ENCODE measurements around the gene LRPAP1.
A peak's percentile ranks its signal among the peaks of the same experiment; 100 is the strongest.
"Not testable (repeated sequence)": the region's sequence is repeated elsewhere in the genome, so short reads cannot be mapped to it uniquely, and the experiment has no call there.

Gene LRPAP1

GRCh38 chr4:3531879-3532750 is at the start of gene LRPAP1:
TSS of gene LRPAP1 (minus strand) at chr4:3532422. CDS start at chr4:3532412, 10 bp downstream.
- H3K9me3 Mint-ChIP-seq = peaks cover 4% of the 10 kb centered on the region
- peaks cover 21% of the 10 kb centered on the region for H3K36me3 Mint-ChIP-seq
- peak within 1 kb of the TSS; percentile 99 for H3K4me3 Mint-ChIP-seq
- peaks cover 43% of the 10 kb centered on the region for H3K4me1 Mint-ChIP-seq
- DNase-seq (ENCODE audit: low spot score in 2 of 2) = peak; percentile 88 to 93
- peak within 1 kb of the TSS; percentile 98 for H3K27ac Mint-ChIP-seq
- peak; percentile 93 for ATAC-seq

- H3K36me3 Mint-ChIP-seq; H3K9me3 Mint-ChIP-seq; H3K27ac Mint-ChIP-seq; H3K4me1 Mint-ChIP-seq; H3K4me3 Mint-ChIP-seq; DNase-seq (ENCODE audit: low spot score in 2 of 2): not testable (repeated sequence)
- peak; percentile 40 for ATAC-seq
Observed at GRCh38 chr4:3581334-3582090, 49.3 kb upstream of the LRPAP1 start.

GRCh38 chr4:3580859-3581258 is 48.6 kb upstream of the LRPAP1 start:
- H3K36me3 Mint-ChIP-seq; DNase-seq (ENCODE audit: low spot score in 2 of 2); H3K9me3 Mint-ChIP-seq; ATAC-seq; H3K4me1 Mint-ChIP-seq; H3K27ac Mint-ChIP-seq; H3K4me3 Mint-ChIP-seq: not testable (repeated sequence)

- ATAC-seq, H3K36me3 Mint-ChIP-seq: not testable (repeated sequence)
Observed at GRCh38 chr4:3578527-3579144, 46.4 kb upstream of the LRPAP1 start.

GRCh38 chr4:3578052-3578451 is 45.8 kb upstream of the LRPAP1 start:
- not testable (repeated sequence) for DNase-seq (ENCODE audit: low spot score in 2 of 2); H3K4me3 Mint-ChIP-seq; H3K27ac Mint-ChIP-seq; ATAC-seq; H3K9me3 Mint-ChIP-seq; H3K4me1 Mint-ChIP-seq; H3K36me3 Mint-ChIP-seq

More at GRCh38 chr4:3578527-3579144, 46.4 kb upstream of the LRPAP1 start:
- H3K27ac Mint-ChIP-seq; DNase-seq (ENCODE audit: low spot score in 2 of 2); H3K4me1 Mint-ChIP-seq; H3K9me3 Mint-ChIP-seq; H3K4me3 Mint-ChIP-seq: not testable (repeated sequence)

GRCh38 chr4:3577208-3577892 is 45.1 kb upstream of the LRPAP1 start:
- not testable (repeated sequence) for H3K4me3 Mint-ChIP-seq; H3K27ac Mint-ChIP-seq; H3K9me3 Mint-ChIP-seq; H3K36me3 Mint-ChIP-seq; H3K4me1 Mint-ChIP-seq; ATAC-seq; DNase-seq (ENCODE audit: low spot score in 2 of 2)

- not testable (repeated sequence) for H3K4me3 Mint-ChIP-seq; H3K36me3 Mint-ChIP-seq; DNase-seq (ENCODE audit: low spot score in 2 of 2); H3K4me1 Mint-ChIP-seq; H3K27ac Mint-ChIP-seq; H3K9me3 Mint-ChIP-seq
- peak; percentile 17 for ATAC-seq
Observed at GRCh38 chr4:3576533-3577207, 44.4 kb upstream of the LRPAP1 start.

- not testable (repeated sequence) for H3K36me3 Mint-ChIP-seq; H3K4me1 Mint-ChIP-seq; H3K4me3 Mint-ChIP-seq; H3K9me3 Mint-ChIP-seq; H3K27ac Mint-ChIP-seq; DNase-seq (ENCODE audit: low spot score in 2 of 2)
- ATAC-seq = peak; percentile 9
Observed at GRCh38 chr4:3575426-3576369, 43.5 kb upstream of the LRPAP1 start.

- H3K4me1 Mint-ChIP-seq, ATAC-seq: not testable (repeated sequence)
Observed at GRCh38 chr4:3574865-3575264, 42.6 kb upstream of the LRPAP1 start.

GRCh38 chr4:3574346-3574745 is 42.1 kb upstream of the LRPAP1 start:
- H3K4me3 Mint-ChIP-seq; DNase-seq (ENCODE audit: low spot score in 2 of 2); H3K36me3 Mint-ChIP-seq; ATAC-seq; H3K27ac Mint-ChIP-seq; H3K9me3 Mint-ChIP-seq; H3K4me1 Mint-ChIP-seq: not testable (repeated sequence)

More at GRCh38 chr4:3574865-3575264, 42.6 kb upstream of the LRPAP1 start:
- not testable (repeated sequence) for H3K36me3 Mint-ChIP-seq; H3K9me3 Mint-ChIP-seq; H3K27ac Mint-ChIP-seq; H3K4me3 Mint-ChIP-seq; DNase-seq (ENCODE audit: low spot score in 2 of 2)

GRCh38 chr4:3573131-3573530 is 40.9 kb upstream of the LRPAP1 start:
- DNase-seq (ENCODE audit: low spot score in 2 of 2) (no peak), ATAC-seq (no peak)
- Mint-ChIP-seq H3K27ac (no peak overlapping the region), H3K9me3 (no peaks in the 10 kb centered on the region), H3K36me3 (no peaks in the 10 kb centered on the region), H3K4me3 (no peak overlapping the region), H3K4me1 (no peaks in the 10 kb centered on the region)

GRCh38 chr4:3572363-3572762 is 40.1 kb upstream of the LRPAP1 start:
- Mint-ChIP-seq H3K36me3 (no peaks in the 10 kb centered on the region), H3K9me3 (no peaks in the 10 kb centered on the region), H3K27ac (no peak overlapping the region), H3K4me1 (no peaks in the 10 kb centered on the region), H3K4me3 (no peak overlapping the region)
- no peak for ATAC-seq
- DNase-seq (ENCODE audit: low spot score in 2 of 2) = no peak

- Mint-ChIP-seq H3K4me1 (no peaks in the 10 kb centered on the region), H3K36me3 (no peaks in the 10 kb centered on the region), H3K9me3 (no peaks in the 10 kb centered on the region), H3K27ac (no peak overlapping the region), H3K4me3 (no peak overlapping the region)
- no peak for ATAC-seq
- DNase-seq (ENCODE audit: low spot score in 2 of 2) = no peak
Observed at GRCh38 chr4:3571921-3572320, 39.7 kb upstream of the LRPAP1 start.

- not testable (repeated sequence) for H3K27ac Mint-ChIP-seq; H3K9me3 Mint-ChIP-seq; H3K4me3 Mint-ChIP-seq; ATAC-seq; H3K36me3 Mint-ChIP-seq; H3K4me1 Mint-ChIP-seq; DNase-seq (ENCODE audit: low spot score in 2 of 2)
Observed at GRCh38 chr4:3570923-3571322, 38.7 kb upstream of the LRPAP1 start.

Data from stimulated activated effector memory CD8-positive, alpha-beta T cell treated with anti-CD3 and anti-CD28 coated beads, Interleukin-12 subunit alpha, Interleukin-12 subunit beta, amount 100 ng/mL, for 72 hours (primary cell).